Omental fat pad (tissue), 4 donors: ENCODE measurements around the gene NAA20. TPM values are rescaled to one million over a fixed set of nuclear protein-coding genes. Genes with fewer than 3 reads are reported as not detected.

Source experiments
- ATAC-seq: fragments of 150-250 bp; one replicate; pipeline ENCODE4 v1.9.1; 2016; ENCODE audit warnings: mild to moderate bottlenecking, moderate library complexity; ENCODE audit not compliant: low FRiP score
- DNase-seq: peaks from one replicate; pipeline ENCODE4 v3.0.0-alpha.2; 2019; ENCODE audit warnings: low spot score
- total RNA-seq, 4 donors: library from RNA; depleted of rRNA; stranded (reverse); fragments of >200 nt; gene quantifications; one replicate each; pipeline ENCODE4 v1.1.0, GENCODE V29; 2016
- TF ChIP-seq, protein P1 (sequence below), 3 donors: fragments of 450-650 bp; IDR thresholded peaks; one replicate each; pipeline ENCODE4 v1.5.1; 2016 to 2017; ENCODE audit warnings: antibody characterized with exemption in 3 of 3, mild to moderate bottlenecking in 3 of 3, moderate library complexity in 2 of 3

Gene NAA20
- total RNA-seq, 4 donors from 2014 or later = 21.0 to 60.7 (median 45.8) TPM

DNA sequence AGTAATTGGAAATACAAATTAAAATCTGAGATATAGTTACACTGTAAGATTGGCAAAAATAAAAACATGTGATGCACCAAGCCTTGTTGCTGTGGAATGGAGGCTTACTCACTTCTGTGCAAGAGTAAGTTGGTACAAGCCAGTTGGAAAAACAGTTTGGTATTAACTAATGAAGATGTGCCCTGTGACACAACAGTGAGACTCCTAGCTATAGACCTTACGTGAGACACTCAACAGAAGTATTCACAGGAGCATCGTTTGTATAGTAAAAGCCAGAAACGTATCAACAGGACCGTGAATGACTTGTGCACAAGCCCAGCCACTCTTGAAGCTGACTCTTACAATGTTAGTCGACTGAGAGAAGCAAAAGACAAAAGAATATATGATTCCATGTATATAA is 14.6 kb downstream of the NAA20 start:
- TF ChIP-seq, protein P1, sequence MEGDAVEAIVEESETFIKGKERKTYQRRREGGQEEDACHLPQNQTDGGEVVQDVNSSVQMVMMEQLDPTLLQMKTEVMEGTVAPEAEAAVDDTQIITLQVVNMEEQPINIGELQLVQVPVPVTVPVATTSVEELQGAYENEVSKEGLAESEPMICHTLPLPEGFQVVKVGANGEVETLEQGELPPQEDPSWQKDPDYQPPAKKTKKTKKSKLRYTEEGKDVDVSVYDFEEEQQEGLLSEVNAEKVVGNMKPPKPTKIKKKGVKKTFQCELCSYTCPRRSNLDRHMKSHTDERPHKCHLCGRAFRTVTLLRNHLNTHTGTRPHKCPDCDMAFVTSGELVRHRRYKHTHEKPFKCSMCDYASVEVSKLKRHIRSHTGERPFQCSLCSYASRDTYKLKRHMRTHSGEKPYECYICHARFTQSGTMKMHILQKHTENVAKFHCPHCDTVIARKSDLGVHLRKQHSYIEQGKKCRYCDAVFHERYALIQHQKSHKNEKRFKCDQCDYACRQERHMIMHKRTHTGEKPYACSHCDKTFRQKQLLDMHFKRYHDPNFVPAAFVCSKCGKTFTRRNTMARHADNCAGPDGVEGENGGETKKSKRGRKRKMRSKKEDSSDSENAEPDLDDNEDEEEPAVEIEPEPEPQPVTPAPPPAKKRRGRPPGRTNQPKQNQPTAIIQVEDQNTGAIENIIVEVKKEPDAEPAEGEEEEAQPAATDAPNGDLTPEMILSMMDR (IDR thresholded peaks at IDR 0.05) = no peak
- ATAC-seq (no peak), DNase-seq (no peak)

DNA sequence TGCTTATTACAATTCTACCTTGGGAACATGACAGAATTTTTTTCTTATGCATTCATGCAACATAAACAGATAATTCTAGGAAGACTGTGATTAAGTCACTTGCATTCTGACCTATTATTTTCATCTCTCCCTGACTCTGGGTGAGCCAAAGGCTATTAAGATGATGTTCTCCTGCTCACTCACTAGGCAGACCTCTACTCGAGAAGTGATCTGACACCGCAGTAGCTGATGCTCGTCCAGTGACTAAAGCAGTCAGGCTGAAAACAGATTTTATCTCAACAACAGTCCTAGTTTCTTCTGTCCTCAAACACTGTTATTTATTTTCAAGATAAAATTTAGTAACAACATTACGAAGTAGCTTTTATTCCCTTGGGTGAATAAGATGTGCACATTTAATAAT is 17.3 kb downstream of the NAA20 start:
- DNase-seq (no peak), ATAC-seq (no peak)
- TF ChIP-seq, protein P1 (IDR thresholded peaks at IDR 0.05) = no peak

GRCh38 chr20:20036756-20037155 is 19.6 kb downstream of the NAA20 start:
- ATAC-seq (no peak), DNase-seq (no peak)
- TF ChIP-seq, protein P1 (IDR thresholded peaks at IDR 0.05) = no peak

- TF ChIP-seq, protein P1 (IDR thresholded peaks at IDR 0.05) = no peak
- no peak for ATAC-seq
Measured at GRCh38 chr20:20037960-20038359, 20.8 kb downstream of the NAA20 start.

DNA sequence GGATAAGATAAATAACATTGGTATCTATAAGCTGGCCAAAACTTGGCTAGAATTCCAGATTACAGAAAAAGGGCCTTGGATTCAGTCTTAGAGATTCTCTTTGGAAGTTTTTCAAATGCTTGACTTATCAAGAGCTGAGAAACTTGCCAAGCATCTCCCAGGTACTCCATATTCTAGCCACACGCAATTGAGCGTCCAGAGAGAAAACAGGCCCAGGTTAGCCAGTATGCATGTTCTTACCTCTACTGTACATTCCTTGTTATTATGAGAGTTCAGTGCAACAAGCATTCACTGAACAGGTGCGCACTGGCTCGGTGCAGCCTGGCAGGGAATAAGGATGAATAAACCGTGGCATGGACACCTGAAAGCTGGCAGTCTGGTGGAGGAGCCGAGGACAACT is 21.4 kb downstream of the NAA20 start:
- ATAC-seq = no peak
- no peak for DNase-seq
- TF ChIP-seq, protein P1 (IDR thresholded peaks at IDR 0.05) = no peak

More at GRCh38 chr20:20037960-20038359, 20.8 kb downstream of the NAA20 start:
- no peak for DNase-seq

DNA sequence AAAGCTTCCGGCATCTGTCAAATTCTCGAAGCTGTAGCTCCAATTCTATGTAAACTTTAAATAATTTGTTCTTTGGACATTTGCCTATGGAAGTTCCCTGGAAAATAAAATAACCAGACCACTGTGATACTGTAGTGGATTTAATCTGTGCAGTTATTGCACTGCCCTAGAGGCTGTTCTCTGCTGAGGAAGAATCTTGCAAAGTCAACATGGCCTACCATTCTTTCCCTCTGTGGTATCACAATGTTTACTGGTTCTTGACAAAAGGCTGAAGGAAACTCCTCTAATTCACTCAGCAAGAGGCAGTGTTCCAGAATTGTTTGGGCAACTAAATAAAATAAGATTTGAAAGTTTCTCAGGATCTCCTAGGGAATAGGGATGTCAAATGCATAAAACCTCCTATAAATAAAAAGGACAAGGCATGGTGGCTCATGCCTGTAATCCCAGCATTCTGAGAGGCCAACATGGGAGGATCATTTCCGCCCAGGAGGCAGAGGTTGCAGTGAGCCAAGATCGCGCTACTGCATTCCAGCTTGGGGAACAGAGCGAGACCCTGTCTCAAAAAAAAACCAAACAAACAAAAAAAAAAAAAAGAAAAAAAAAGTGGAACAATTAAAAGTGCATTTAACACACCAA is 22.7 kb downstream of the NAA20 start:
- TF ChIP-seq, protein P1 (IDR thresholded peaks at IDR 0.05) = no peak
- ATAC-seq = no peak
- no peak for DNase-seq

GRCh38 chr20:20051767-20052073 is 34.6 kb downstream of the NAA20 start:
- TF ChIP-seq, protein P1 (IDR thresholded peaks at IDR 0.05) = no peak
- DNase-seq (no peak), ATAC-seq (no peak)
